Keratinocyte (primary cell): ENCODE results near the gene HDAC1.

Experiments
- EZH2 ChIP-seq: IDR thresholded peaks from one replicate; pipeline ENCODE4 v1.6.1; 2012; ENCODE audit warnings: inconsistent platforms, mild to moderate bottlenecking, low read length, moderate library complexity
- TF ChIP-seq, protein P1 (sequence below), 3 experiments: IDR thresholded peaks in 1 of 3; conservative IDR thresholded peaks in 1 of 3; optimal IDR thresholded peaks in 1 of 3; 2 replicates in 2 of 3; 3 replicates in 1 of 3; pipeline versions ENCODE3 to v1.5.1; 2011; ENCODE audit warnings: low read length in 3 of 3, mild to moderate bottlenecking in 3 of 3, moderate library complexity in 2 of 3, control low read depth in 1 of 3, inconsistent platforms in 1 of 3; ENCODE audit not compliant: insufficient read depth in 2 of 3; ENCODE audit errors: extremely low read depth in 1 of 3

DNA sequence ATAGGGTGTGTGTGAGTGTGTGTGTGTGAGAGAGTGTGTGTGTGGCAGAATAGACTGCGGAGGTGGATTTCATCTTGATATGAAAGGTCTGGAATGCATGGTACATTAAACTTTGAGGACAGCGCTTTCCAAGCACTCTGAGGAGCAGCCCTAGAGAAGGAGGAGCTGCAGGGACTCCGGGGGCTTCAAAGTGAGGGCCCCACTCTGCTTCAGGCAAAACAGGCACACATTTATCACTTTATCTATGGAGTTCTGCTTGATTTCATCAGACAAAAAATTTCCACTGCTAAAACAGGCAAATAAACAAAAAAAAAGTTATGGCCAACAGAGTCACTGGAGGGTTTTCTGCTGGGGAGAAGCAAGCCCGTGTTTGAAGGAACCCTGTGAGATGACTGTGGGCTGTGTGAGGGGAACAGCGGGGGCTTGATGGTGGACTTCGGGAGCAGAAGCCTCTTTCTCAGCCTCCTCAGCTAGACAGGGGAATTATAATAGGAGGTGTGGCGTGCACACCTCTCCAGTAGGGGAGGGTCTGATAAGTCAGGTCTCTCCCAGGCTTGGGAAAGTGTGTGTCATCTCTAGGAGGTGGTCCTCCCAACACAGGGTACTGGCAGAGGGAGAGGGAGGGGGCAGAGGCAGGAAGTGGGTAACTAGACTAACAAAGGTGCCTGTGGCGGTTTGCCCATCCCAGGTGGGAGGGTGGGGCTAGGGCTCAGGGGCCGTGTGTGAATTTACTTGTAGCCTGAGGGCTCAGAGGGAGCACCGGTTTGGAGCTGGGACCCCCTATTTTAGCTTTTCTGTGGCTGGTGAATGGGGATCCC is 18.3 kb upstream of the HDAC1 start:
- TF ChIP-seq, protein P1, sequence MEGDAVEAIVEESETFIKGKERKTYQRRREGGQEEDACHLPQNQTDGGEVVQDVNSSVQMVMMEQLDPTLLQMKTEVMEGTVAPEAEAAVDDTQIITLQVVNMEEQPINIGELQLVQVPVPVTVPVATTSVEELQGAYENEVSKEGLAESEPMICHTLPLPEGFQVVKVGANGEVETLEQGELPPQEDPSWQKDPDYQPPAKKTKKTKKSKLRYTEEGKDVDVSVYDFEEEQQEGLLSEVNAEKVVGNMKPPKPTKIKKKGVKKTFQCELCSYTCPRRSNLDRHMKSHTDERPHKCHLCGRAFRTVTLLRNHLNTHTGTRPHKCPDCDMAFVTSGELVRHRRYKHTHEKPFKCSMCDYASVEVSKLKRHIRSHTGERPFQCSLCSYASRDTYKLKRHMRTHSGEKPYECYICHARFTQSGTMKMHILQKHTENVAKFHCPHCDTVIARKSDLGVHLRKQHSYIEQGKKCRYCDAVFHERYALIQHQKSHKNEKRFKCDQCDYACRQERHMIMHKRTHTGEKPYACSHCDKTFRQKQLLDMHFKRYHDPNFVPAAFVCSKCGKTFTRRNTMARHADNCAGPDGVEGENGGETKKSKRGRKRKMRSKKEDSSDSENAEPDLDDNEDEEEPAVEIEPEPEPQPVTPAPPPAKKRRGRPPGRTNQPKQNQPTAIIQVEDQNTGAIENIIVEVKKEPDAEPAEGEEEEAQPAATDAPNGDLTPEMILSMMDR (optimal IDR thresholded peaks at IDR 0.05 in 1 of 3, IDR thresholded peaks at IDR 0.05 in 1 of 3, conservative IDR thresholded peaks at IDR 0.05 in 1 of 3; ENCODE audit: extremely low read depth in 1 of 3, insufficient read depth in 2 of 3, low read length in 3 of 3): no peak
- TF ChIP-seq EZH2: no peak
